ENCODE measurements around the gene MYL11. TPM values are rescaled to one million over a fixed set of nuclear protein-coding genes. Genes with fewer than 3 reads are reported as not detected.

Gene MYL11
- total RNA-seq, 1 experiment from 2014 or later: not detected

DNA sequence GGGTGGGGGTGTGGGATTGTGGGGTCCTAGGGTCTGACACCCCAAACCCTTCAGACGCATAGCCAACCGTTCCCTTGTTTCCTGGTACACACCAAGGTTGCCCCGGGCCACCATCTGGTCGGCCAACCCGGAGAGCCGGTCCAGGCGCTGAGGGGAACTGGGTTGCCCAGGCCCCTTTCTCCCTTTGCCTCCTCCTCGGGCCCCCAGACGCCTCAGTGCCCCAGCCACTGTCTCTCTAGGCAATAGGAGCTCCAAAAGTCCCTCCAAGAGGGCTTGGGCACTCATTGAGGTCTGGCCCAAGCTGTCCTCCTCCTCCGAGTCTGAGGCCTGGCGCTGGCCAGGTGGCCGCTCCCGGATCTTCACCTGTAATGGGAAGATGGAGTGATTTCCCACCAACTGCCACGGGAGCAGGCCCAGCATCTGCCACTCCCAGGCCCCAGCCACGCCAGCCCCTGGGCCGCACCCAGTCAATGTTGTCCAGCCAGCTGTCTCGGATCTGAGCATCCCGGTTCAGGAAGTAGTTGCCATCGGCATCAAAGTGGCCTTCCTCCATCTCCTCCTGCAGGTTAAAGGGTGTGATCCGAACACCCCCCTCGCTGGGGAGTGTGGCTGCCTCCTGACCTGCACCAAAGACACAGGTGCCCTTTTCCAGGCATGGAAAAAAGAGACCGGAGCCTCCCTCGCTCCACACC lies 21.0 kb upstream of the MYL11 start:
- DNase-seq (ENCODE audit: low spot score): no peak

- peak; percentile 24 for DNase-seq (ENCODE audit: low spot score)
These were observed 20.0 kb upstream of the MYL11 start for GRCh38 chr16:30354423-30355143.

GRCh38 chr16:30355144-30355953 lies 19.3 kb upstream of the MYL11 start, which contains the start of gene CD2BP2:
Gene CD2BP2 (minus strand): TSS chr16:30355308. CDS start chr16:30354681, 627 bp downstream.
- DNase-seq (ENCODE audit: low spot score): peak; percentile 99

- DNase-seq (ENCODE audit: low spot score): no peak
These were observed 18.7 kb upstream of the MYL11 start for GRCh38 chr16:30355954-30356308.

- DNase-seq (ENCODE audit: low spot score): no peak
These were observed 18.1 kb upstream of the MYL11 start for GRCh38 chr16:30356401-30357084.

- no peak for DNase-seq (ENCODE audit: low spot score)
These were observed 17.4 kb upstream of the MYL11 start for GRCh38 chr16:30357085-30357714.

DNA sequence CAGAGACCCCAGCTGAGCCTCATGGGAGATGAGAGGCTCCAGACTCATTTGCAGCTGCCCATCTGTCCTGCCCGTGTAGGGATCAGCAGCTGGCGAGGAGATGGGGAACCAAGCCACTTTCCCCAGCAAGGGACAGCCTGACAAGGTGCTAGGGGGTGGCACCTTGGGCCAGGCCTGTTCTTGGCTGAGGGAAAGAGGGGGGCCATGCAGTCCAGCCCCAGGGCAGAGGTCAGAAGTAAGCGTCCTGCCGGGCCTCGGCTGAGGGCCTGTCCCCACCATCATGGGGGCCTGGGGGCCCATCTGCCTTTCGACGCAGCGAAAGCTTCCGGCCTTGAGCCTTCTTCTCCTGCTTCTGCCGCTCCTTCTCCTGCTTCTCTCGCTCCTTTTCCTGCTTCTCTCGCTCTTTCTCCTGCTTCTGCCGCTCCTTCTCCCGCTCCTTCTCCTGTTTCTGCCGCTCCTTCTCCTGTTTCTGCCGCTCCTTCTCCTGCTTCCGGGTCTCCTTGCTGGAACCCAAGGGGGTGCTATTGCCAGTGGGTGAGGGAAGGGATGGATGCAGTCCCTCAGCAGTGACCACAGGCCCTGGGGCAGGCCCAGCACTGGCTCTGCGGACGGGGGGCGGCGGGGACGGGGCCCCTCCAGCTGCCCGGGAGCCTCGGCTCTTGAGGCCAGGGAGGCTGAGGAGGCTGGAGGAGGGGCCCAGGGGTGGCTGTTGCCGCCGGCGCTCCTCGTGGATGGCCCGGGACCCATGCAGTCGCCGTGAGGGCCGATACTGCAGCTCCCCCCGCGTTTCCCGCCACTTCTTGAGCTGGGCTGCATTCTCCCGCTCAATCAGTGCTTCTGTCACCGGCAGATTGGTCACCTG lies 16.7 kb upstream of the MYL11 start:
- DNase-seq (ENCODE audit: low spot score): no peak

DNA sequence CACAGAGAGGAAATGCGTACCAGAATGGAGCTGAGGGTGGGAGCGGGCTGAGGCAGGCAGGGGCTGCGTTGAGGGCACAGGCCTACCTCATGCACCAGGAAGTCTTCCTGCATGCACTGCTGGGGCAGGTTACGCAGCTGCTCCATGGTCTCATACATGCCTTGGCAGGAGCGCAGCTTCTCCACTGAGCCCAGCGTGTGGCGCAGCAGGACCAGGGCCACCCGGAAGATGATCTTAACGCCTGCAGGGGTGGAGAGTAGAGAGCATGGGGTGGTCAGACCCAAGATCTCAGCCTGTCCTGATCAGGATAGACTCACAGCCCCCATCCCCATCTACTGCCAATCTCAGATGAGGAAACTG lies 16.0 kb upstream of the MYL11 start:
- DNase-seq (ENCODE audit: low spot score): no peak

DNA sequence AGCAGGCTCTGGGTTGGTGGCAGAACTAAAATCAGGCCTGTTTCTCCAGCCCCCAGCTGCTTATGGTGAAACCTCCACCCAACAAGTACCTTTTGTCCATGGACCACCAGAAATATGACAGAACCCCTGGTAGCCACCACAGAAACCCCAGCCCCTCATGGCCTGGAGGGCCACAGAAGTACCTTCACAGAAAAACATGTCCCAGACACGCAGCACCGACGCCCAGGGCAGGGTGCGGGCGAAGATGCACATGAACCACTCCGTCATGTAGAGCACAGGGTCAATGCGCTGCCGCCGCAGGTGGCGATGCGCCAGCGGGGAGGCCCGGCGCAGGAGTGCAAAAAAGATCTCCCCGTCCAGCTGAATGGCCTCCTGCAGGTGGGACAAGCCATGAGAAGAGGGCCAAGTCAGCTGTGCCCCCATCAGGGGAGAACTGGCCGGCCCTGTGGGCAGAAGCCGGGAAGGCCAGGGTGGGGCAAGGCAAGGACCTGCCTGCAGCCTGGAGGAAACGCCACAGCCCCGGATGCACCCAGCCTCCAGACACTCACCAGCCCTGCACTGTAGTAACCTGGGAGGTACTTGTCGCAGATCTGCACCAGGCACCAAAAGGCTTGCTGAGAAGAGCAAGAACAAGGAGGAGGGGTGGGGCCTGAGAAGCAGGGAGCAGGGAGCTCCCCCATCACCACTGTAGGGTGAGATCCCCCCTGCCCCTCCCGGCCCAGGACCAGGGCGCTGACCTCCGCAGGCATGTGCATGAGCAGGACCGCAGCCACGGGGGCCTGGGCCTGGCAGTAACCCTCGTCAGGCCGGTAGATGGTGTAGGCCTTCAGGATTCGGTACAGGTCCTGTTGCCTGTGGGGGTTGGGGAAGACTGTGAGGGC lies 15.4 kb upstream of the MYL11 start:
- no peak for DNase-seq (ENCODE audit: low spot score)

- no peak for DNase-seq (ENCODE audit: low spot score)
These were observed 14.8 kb upstream of the MYL11 start for GRCh38 chr16:30359871-30360170.

DNA sequence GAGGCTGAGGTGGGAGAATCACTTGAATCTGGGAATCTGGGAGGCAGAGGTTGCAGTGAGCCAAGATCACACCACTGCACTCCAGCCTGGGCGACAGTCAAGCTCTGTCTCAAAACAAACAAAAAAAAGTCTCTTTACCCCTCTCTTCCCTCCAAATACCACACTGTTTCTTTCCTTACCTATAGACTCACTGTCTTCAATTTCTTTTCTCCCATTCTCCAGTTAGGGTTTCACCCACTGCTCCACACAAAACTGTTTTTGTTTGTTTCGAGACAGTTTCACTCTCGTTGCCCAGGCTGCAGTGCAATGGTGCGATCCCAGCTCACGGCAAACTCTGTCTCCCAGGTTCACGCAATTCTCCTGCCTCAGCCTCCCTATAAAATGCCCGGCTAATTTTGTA lies 13.4 kb upstream of the MYL11 start:
- no peak for DNase-seq (ENCODE audit: low spot score)

- DNase-seq (ENCODE audit: low spot score): no peak
These were observed 9.4 kb upstream of the MYL11 start for GRCh38 chr16:30365200-30365599.

DNA sequence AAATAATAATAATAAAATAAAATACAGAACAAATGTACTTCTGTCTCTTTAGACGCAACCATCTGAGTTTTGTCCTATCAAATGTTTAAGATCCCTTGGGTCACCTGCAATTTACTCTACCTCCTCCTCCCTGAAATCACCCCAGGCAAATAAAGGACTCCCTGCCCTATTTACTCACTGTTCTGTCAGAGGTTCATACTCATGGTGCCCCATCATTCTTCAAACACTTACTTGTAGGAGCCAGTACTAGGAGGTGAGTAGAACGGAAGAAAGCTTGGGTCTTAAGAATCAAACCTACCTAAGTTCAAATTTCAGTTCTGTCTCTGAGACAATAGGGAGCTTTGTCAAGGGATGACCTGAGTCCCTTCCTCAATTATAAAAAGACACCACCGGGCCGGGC lies 8.1 kb upstream of the MYL11 start:
- no peak for DNase-seq (ENCODE audit: low spot score)

DNA sequence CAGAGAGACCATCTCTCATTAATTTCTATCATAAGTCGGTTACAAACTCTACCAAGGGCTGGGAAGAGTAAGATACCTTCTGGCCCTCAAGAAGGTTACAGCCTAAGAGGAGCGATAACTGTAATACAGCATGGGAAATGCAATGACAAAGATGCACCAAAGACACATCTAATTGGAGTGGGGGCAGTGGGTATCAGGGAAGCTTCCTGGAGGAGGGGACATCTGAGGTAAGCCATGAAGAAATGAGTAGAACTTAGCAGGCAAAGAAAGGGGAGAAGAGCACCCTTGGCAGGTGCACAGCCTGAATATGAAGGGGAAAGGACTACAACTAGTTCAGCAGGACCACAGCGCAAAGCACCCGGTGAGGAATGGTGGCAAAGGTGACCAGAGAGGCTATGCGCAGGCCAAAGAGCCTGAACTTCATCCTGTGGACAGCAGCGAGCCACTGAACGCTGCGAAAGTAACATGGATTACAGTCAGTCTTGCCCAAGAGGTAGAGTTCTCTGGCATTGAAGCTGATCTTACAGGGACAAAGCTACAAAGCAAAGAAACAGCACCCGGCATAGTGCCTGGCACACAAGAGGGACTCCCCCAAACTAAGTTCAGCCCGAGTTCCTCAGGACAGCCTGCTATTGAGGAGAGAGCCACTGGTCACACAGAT lies 7.1 kb upstream of the MYL11 start:
- DNase-seq (ENCODE audit: low spot score): peak; percentile 46

GRCh38 chr16:30368122-30368791 lies 6.3 kb upstream of the MYL11 start:
- DNase-seq (ENCODE audit: low spot score): peak; percentile 36

GRCh38 chr16:30368792-30369090 lies 5.9 kb upstream of the MYL11 start:
- peak; percentile 21 for DNase-seq (ENCODE audit: low spot score)

- DNase-seq (ENCODE audit: low spot score): no peak
These were observed 5.3 kb upstream of the MYL11 start for GRCh38 chr16:30369091-30369937.

DNA sequence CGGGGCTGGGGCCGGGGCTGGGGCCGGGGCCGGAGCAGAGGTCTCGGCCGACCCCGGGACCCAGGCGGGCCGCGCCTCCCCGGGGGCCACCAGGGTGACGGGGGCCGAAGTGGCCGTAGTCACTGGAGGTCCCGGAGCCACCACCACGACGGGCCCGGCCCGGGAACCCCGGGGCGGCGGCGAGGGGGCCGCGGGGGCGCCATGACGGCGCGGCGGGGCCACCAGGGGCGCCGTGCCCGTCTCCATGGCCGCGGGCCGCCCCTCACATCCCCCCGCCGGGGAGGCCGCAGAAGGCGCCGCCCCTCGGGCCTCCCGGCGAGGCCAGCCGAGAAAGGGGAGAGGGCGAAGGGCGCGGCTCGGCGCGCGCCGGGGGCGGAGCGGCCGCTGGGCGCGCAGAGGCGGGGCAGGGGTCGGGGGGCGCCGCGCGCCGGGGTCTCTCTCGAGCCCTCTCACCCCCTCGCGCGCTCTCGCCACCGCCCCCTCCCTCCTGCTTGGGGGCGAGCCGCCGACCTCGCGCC lies 4.6 kb upstream of the MYL11 start:
- no peak for DNase-seq (ENCODE audit: low spot score)
